AG09309 (cell line): ENCODE data around the gene ALDH7A1.

Experiments
- DNase-seq: peaks from one replicate; pipeline ENCODE4 v3.0.0-alpha.2; 2010; ENCODE audit warnings: low read depth
- H3K4me3 ChIP-seq: 2 replicates; pipeline ENCODE4 v1.5.1; 2011; ENCODE audit warnings: mild to moderate bottlenecking, low read depth, low read length, moderate library complexity; ENCODE audit not compliant: control insufficient read depth
- TF ChIP-seq, protein P1 (sequence below): IDR thresholded peaks from 2 replicates; pipeline ENCODE4 v1.5.1; 2011; ENCODE audit warnings: mild to moderate bottlenecking, low read depth, low read length, inconsistent platforms; ENCODE audit not compliant: insufficient read depth, control insufficient read depth; ENCODE audit errors: missing control alignments

ALDH7A1 gene

DNA sequence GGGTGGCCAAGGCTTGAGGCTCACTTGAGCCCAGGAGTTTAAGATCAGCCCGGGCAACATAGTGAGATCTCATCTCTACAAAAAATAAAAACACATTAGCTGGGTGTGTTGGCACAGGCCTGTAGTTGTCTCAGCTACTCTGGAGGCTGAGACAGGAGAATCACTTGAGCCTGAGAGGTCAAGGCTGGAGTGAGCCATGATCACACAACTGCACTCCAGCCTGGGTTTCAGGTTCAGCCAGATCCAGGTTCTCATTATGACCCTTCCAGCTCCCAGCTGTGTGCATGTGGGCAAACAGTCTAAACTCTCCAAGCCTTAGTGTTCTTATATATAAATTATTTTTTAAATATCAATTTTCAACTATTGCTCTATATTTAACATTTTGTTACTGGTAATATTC, 67.9 kb downstream of the ALDH7A1 start:
- H3K4me3 ChIP-seq = no peak overlapping the region
- DNase-seq = no peak
- TF ChIP-seq, protein P1, sequence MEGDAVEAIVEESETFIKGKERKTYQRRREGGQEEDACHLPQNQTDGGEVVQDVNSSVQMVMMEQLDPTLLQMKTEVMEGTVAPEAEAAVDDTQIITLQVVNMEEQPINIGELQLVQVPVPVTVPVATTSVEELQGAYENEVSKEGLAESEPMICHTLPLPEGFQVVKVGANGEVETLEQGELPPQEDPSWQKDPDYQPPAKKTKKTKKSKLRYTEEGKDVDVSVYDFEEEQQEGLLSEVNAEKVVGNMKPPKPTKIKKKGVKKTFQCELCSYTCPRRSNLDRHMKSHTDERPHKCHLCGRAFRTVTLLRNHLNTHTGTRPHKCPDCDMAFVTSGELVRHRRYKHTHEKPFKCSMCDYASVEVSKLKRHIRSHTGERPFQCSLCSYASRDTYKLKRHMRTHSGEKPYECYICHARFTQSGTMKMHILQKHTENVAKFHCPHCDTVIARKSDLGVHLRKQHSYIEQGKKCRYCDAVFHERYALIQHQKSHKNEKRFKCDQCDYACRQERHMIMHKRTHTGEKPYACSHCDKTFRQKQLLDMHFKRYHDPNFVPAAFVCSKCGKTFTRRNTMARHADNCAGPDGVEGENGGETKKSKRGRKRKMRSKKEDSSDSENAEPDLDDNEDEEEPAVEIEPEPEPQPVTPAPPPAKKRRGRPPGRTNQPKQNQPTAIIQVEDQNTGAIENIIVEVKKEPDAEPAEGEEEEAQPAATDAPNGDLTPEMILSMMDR = no peak

DNA sequence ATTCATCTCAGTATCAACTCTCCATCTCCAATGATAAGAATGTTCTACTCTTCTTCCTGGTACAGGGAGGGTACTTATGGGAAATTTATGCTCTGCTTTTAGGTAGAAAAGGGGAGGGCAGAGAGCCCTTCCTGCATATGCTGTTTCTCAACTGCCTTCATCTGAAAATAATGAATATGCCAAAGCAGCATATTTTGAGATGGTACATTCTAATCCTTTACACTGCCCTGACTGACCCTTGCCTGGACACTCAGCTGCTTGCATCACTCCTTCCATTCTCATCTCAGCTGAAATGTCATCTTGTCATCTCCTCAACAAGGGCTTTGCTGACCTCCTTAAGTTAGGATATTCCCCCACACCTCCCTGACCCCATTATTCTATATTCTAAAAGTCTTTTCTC, 68.5 kb downstream of the ALDH7A1 start:
- no peak for DNase-seq
- TF ChIP-seq, protein P1 = no peak
- H3K4me3 ChIP-seq = no peak overlapping the region

DNA sequence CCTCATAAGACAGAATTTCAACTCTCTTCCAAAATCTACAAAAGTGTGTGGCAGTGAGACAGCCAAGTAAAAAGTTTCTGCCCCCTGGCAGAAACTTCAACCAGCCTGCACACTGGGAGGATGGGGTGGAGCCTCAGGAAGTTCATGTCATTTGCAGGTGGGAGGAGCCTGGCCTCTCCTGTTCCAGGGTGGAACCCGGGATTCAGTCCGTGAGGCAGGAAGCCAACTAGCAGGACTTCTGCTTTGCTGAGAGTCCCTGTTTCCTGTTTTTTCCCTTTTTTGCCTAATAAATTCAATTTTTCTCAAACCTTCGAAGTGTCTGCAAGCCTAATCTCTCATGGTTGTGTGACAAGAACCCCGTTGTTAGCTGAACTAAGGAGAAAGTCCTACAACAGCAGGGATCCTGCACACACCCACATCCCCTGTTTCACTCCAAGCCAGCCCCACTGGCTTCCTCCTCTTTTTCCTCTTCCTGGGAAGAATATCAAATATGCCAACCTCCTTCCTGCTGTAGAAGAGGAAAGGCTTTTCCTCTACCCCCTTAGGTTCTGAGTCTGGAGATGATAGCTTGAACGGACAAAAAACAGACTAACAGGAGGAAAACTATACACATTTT, 69.3 kb downstream of the ALDH7A1 start:
- no peak for DNase-seq
- TF ChIP-seq, protein P1 = no peak
- no peak overlapping the region for H3K4me3 ChIP-seq

DNA sequence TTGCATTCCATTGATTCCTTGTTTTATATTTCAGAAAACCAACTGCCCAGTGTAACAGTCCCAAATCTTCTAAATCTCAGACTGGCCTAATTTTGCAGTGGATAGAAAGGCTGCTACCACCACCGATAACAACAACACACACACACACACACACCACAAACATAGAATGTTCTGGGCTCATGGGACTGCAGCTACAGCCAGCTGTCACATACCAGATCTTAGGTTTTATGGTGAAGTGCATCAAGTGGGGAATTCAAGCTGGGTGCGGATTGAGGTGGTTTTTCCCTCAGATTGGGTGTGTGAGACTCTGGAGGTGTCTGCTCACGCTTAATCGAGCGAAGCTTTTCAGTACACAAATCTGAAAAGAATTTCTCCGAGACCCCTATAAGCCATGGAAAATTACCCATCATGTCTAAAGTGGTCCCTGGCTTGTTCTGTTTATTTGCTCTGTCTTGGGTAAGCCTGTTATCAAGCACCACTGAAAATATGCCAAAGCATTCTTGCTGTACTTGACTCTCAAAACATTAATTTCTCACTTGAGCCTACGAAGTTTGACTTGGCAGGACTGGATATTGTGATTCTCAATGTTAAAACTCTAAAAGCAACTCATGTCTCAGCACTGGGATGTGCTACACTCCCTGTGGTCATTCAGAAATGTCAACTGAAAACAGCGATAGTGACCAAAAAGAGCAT, 71.1 kb downstream of the ALDH7A1 start:
- no peak for DNase-seq
- TF ChIP-seq, protein P1 = no peak

GRCh38 chr5:126521130-126521529, 73.9 kb downstream of the ALDH7A1 start:
- TF ChIP-seq, protein P1 = no peak
- no peak for DNase-seq
- no peak overlapping the region for H3K4me3 ChIP-seq

More for the DNA sequence above, 71.1 kb downstream of the ALDH7A1 start:
- H3K4me3 ChIP-seq = no peak overlapping the region

- TF ChIP-seq, protein P1 = no peak
- H3K4me3 ChIP-seq = no peak overlapping the region
- no peak for DNase-seq
Observed at GRCh38 chr5:126520593-126520953, 74.4 kb downstream of the ALDH7A1 start.
